Measurements from ENCODE around the gene PEA15. TPM values are rescaled to one million over a fixed set of nuclear protein-coding genes. Genes with fewer than 3 reads are reported as not detected.

The PEA15 gene
- total RNA-seq, 2 experiments from 2014 or later = 29.3 to 32.5 TPM

- Mint-ChIP-seq H3K36me3 (ENCODE audit: low read depth) (no peaks in the 10 kb centered on the region), H3K27me3 (peaks cover 5% of the 10 kb centered on the region), H3K4me3 (no peak overlapping the region), H3K4me1 (no peaks in the 10 kb centered on the region), H3K9me3 (no peaks in the 10 kb centered on the region), H3K27ac (no peak overlapping the region)
- POLR2A ChIA-PET = no interaction called here
- no peak for DNase-seq
- CTCF ChIA-PET = interaction anchor here (1.6 kb wide), 1 partner anchor 104 kb away, joined by 4 read pairs; no protein-coding TSS in a partner anchor
Observed at GRCh38 chr1:160188341-160188740, 16.8 kb upstream of the PEA15 start.

DNA sequence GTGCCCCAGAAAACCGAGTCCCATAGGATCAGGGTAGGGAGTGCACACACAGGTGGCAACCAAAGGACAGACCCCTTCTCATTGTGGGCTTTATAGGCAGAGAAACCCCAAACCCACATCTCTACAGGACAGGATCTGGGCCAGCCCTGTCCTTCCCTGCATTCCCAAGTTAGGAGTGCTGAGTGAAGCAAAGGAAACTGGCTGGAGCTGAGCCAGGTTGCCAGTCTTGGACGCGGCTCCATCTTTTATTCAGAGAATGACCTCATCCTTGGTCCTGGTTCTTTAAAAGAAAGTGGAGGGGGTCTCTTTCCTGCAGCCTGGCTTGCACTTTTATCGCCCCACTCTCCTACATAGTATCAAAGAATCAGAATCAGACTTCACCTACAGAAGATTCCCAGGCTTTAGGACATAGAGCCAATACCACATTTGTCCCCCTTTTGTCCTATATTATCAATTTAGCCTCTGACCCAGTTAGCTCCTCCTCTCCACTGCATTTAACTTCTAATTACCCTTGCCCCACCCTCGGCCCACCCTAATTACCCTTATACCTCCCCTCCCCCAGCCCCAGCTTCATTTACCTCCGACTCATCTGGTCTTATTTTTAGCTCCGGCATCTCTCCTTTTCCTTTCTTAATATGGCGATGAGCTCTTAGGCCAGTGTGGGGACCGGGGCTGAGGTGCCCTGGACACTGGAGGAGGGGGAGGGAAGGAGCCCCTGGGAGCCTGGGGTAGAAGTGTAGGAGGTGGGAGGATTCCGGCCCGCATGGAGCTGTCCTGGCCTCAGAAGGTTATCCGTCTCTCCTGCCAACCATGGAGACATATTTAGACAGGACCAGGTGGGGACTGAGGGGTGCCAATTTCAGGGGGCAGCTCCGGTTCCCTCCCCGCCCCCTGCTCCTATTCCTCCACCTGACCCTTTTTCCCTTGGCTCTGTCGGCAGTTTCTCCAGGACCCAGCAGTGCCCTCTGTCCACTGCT, 15.2 kb upstream of the PEA15 start, which contains the start of gene CASQ1:
Gene CASQ1 (plus strand): TSS at position 927 of the 977 bp plus-strand sequence. CDS start 177 bp downstream, outside the sequence.
- Mint-ChIP-seq H3K4me3 (no peak within 1 kb of the TSS), H3K4me1 (no peaks in the 10 kb centered on the region), H3K27ac (no peak within 1 kb of the TSS), H3K36me3 (ENCODE audit: low read depth) (no peaks in the 10 kb centered on the region), H3K9me3 (no peaks in the 10 kb centered on the region), H3K27me3 (peaks cover 4% of the 10 kb centered on the region)
- ChIA-PET CTCF (interaction anchor here (0.5 to 1.8 kb wide), 5 partner anchors 17 to 182 kb away, joined by 3 to 5 read pairs (median 3); no protein-coding TSS in a partner anchor), POLR2A (no interaction called here)
- DNase-seq = no peak

DNA sequence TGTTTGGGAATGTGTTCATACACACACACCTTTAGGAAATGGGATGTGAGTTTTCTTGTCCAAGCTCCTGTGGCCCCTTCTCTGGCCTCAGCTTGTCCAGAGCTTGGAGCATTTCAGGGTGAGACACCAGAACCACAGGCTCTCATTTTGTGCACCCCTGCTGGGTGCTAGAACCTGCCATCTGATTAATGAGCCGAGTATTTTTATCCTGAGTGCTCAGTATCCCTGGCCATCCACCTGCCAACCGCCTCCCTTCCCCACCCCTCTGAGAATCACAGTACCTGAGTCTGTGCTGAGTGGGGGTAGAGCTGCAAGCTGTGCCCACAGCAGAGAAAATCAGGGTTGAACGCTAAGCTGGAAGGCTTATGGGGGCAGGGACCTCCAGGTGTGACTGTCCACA, 13.4 kb upstream of the PEA15 start:
- no peak overlapping the region for H3K27ac Mint-ChIP-seq
- H3K4me3 Mint-ChIP-seq = no peak overlapping the region
- ChIA-PET CTCF (interaction anchor here (1.1 to 3.0 kb wide), 6 partner anchors 12 to 185 kb away, joined by 3 to 21 read pairs (median 7); no protein-coding TSS in a partner anchor), POLR2A (no interaction called here)
- H3K27me3 Mint-ChIP-seq = peaks cover 4% of the 10 kb centered on the region
- no peaks in the 10 kb centered on the region for H3K4me1 Mint-ChIP-seq
- no peaks in the 10 kb centered on the region for H3K9me3 Mint-ChIP-seq
- no peak for DNase-seq
- no peaks in the 10 kb centered on the region for H3K36me3 Mint-ChIP-seq (ENCODE audit: low read depth)

DNA sequence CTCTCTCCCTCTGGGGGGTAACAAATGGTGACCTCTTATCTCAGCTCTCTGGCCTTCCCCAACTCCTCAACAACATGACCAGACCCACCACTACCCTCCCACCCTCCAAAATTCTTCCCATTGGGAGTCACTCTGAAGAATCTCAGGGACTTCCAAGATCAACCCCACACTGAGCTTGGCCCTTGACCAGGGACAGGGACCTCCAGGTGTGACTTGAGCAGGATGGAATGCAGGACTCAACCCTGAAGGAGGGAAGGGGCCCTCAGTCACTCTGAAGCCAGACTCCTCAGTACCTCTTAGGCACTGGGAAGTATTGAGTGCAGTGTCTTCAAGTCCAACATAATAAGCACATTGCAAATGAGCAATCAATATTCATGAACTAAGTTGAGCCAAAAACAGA, 12.9 kb upstream of the PEA15 start:
- Mint-ChIP-seq H3K36me3 (ENCODE audit: low read depth) (no peaks in the 10 kb centered on the region), H3K4me3 (no peak overlapping the region), H3K9me3 (no peaks in the 10 kb centered on the region), H3K27me3 (peaks cover 4% of the 10 kb centered on the region), H3K4me1 (no peaks in the 10 kb centered on the region), H3K27ac (no peak overlapping the region)
- POLR2A ChIA-PET = no interaction called here
- CTCF ChIA-PET = interaction anchor here (1.1 to 3.0 kb wide), 8 partner anchors 11 to 184 kb away, joined by 3 to 21 read pairs (median 6); no protein-coding TSS in a partner anchor
- no peak for DNase-seq

DNA sequence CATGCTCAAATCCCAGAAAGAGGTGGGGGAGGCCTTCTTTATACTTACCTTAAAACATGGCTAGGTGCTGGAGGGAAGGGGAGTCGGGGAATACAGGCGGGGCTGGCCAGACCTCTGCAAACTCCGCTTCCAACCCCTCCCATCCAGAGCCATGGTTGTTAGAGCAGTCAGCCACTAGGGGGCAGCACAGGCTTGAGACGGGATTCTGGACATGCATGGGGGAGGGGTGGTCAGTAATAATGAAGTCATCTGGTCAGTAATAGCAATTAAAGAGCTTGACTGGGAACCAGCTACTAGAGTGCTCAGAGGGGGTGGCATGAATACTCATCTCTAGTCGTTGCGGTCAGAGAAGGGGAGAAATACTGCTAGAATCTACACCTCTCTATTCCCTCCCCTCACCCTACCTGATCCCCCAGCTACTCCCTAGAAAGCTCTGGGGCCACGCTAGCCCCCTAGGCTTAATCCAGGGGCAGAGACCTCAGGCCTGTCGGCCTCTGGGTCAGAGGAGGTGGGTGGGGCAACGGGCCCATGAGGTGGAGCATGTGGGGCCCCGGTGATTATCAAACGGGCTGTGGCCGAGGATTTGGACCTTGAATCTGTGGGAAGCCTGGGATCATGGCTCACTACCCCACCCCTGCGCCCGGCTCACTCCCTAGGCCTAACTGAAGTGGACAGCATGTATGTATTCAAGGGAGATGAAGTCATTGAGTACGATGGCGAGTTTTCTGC, 11.9 kb upstream of the PEA15 start:
- H3K4me3 Mint-ChIP-seq = no peak overlapping the region
- peaks cover 4% of the 10 kb centered on the region for H3K27me3 Mint-ChIP-seq
- no peaks in the 10 kb centered on the region for H3K36me3 Mint-ChIP-seq (ENCODE audit: low read depth)
- no peak overlapping the region for H3K27ac Mint-ChIP-seq
- DNase-seq = peak; percentile 85
- POLR2A ChIA-PET = no interaction called here
- CTCF ChIA-PET = interaction anchor here (0.6 to 3.0 kb wide), 21 partner anchors 8 to 187 kb away, joined by 3 to 21 read pairs (median 5); partner anchors contain the start of gene PEX19
- no peaks in the 10 kb centered on the region for H3K9me3 Mint-ChIP-seq
- H3K4me1 Mint-ChIP-seq = no peaks in the 10 kb centered on the region

DNA sequence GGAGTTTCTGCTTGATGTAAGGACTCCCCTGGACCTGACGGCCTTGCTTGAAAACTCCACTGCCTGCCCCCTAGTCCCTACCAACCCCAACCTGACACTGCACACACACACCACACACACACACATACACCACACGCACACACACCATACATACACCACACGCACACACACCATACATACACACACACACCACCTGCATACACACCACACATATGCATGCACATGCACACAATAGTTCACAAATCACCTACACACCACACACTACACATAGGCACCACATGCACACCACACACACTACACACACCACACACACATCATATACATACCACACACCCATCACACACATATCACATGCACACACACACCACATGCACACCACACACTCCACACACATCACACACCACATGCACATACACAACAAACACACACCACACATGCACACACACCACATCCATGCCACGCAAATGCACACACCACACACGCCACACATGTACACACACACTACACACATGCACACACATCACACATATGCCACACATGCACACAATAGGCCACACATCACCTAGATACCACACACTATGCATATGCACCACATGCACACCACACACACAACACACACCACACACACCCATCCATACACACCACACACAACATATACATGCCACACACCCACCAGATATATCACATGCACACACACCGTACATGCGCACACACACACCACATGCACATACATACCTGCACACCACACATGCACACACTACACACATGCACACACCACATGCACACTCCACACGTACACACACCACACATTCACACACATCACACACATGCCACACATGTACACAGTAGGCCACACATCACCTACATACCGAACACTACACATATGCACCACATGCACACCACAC, 11.1 kb upstream of the PEA15 start:
- no peaks in the 10 kb centered on the region for H3K36me3 Mint-ChIP-seq (ENCODE audit: low read depth)
- POLR2A ChIA-PET = no interaction called here

GRCh38 chr1:160194737-160195059, 10.5 kb upstream of the PEA15 start:
- POLR2A ChIA-PET = no interaction called here
- CTCF ChIA-PET = no interaction called here
- H3K27ac Mint-ChIP-seq = no peak overlapping the region
- H3K27me3 Mint-ChIP-seq = peaks cover 2% of the 10 kb centered on the region
- no peaks in the 10 kb centered on the region for H3K4me1 Mint-ChIP-seq
- no peaks in the 10 kb centered on the region for H3K36me3 Mint-ChIP-seq (ENCODE audit: low read depth)
- no peak for DNase-seq
- no peaks in the 10 kb centered on the region for H3K9me3 Mint-ChIP-seq
- no peak overlapping the region for H3K4me3 Mint-ChIP-seq

More for the DNA sequence above, 11.1 kb upstream of the PEA15 start:
- DNase-seq = no peak
- Mint-ChIP-seq H3K27me3 (peaks cover 4% of the 10 kb centered on the region), H3K27ac (no peak overlapping the region), H3K4me1 (no peaks in the 10 kb centered on the region), H3K9me3 (no peaks in the 10 kb centered on the region), H3K4me3 (no peak overlapping the region)
- CTCF ChIA-PET = interaction anchor here (0.6 to 3.0 kb wide), 20 partner anchors 7 to 186 kb away, joined by 3 to 21 read pairs (median 5); partner anchors contain the start of gene PEX19

- H3K9me3 Mint-ChIP-seq = no peaks in the 10 kb centered on the region
- DNase-seq = no peak
- no peaks in the 10 kb centered on the region for H3K4me1 Mint-ChIP-seq
- H3K36me3 Mint-ChIP-seq (ENCODE audit: low read depth) = no peaks in the 10 kb centered on the region
- CTCF ChIA-PET = interaction anchor here (0.6 to 1.4 kb wide), 6 partner anchors 8 to 117 kb away, joined by 3 to 6 read pairs (median 4); no protein-coding TSS in a partner anchor
- H3K27ac Mint-ChIP-seq = no peak overlapping the region
- POLR2A ChIA-PET = no interaction called here
- H3K27me3 Mint-ChIP-seq = peaks cover 2% of the 10 kb centered on the region
- no peak overlapping the region for H3K4me3 Mint-ChIP-seq
Observed at GRCh38 chr1:160196143-160196542, 9.0 kb upstream of the PEA15 start.

DNA sequence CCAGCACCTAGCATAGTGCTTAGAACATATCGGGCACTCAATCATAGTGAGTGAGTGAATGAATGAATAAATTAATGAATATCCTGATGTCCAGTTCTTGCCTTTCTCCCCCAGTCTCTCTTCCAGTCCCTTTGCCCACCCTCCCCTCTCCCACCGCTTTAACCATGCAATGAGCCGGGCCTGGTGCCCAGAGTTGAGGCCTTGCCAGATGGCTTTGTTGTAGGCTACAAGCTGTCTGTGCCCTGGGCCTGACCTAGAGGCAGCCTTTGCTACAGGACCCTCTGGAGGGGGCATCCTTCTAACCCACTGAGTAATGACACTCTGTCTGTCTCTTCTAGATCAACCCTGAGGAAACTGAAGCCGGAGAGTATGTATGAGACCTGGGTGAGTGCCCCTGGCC, 8.0 kb upstream of the PEA15 start:
- POLR2A ChIA-PET = no interaction called here

DNA sequence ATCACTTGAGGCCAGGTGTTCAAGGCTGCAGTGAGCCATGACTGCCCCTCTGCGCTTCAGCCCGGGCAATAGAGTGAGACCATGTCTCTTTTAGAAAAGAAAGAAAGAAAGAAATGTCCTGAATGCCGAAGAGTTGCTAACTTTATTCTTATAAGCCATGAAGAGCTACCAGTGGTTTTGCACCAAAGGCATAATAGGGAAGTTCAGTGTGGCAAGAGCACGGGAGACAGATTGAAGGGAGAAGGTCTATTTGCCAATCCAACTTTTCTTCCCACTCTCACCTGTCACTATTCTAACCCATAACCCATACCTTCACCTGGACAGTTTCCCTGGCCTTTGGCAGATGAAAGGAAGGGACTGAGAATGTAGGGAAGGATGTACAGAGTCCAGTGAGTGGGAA, 4.4 kb upstream of the PEA15 start:
- Mint-ChIP-seq H3K36me3 (ENCODE audit: low read depth) (no peaks in the 10 kb centered on the region), H3K9me3 (no peaks in the 10 kb centered on the region), H3K4me1 (peaks cover 13% of the 10 kb centered on the region), H3K4me3 (no peak overlapping the region), H3K27me3 (peaks cover 2% of the 10 kb centered on the region), H3K27ac (no peak overlapping the region)
- DNase-seq = no peak
- ChIA-PET CTCF (interaction anchor here (1.0 to 2.5 kb wide), 5 partner anchors 10 to 95 kb away, joined by 3 to 8 read pairs (median 3); partner anchors contain the start of gene DCAF8), POLR2A (no interaction called here)

More for the DNA sequence above, 8.0 kb upstream of the PEA15 start:
- CTCF ChIA-PET = no interaction called here
- H3K9me3 Mint-ChIP-seq = no peaks in the 10 kb centered on the region
- H3K27ac Mint-ChIP-seq = no peak overlapping the region
- H3K36me3 Mint-ChIP-seq (ENCODE audit: low read depth) = no peaks in the 10 kb centered on the region
- no peak for DNase-seq
- H3K4me1 Mint-ChIP-seq = no peaks in the 10 kb centered on the region
- no peak overlapping the region for H3K4me3 Mint-ChIP-seq
- peaks cover 2% of the 10 kb centered on the region for H3K27me3 Mint-ChIP-seq

DNA sequence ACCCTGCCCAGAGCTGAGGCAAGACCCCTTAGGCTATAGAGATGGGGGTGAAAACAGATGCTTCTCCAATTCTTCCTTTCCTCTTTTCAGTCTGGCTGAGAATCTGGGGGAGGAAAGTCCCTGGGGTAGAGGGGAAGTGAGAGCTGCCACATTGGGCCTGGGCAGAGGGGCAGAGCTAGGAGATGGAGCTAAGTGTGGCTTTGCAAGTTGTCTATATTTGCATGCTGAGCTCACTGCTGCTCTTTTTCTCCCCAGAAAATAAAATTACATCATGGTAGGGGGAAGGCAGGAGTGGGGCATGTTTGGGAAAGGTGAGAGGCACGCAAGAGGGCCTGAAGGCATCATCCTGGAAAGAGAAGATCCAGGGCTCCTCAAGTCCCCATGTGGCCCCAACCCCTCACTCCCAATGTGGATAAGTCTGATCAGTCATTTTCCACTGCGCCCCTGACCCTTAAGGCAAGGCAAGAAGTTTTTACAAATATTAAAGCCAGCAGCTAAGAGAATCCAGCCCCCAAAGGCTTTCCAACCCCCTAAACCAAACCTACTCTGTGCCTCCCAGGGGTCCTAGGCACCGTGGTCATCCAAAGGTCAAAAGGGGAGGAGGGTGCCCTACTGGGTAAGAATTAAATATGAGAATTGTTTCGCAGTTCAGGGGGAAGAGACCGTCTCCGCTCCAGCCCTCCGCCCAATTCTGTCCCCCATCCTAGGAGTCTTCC, 500 bp upstream of the PEA15 start:
- peaks cover 32% of the 10 kb centered on the region for H3K4me1 Mint-ChIP-seq
- ChIA-PET CTCF (interaction anchor here (1.4 to 3.1 kb wide), 3 partner anchors 9 to 86 kb away, joined by 6 to 19 read pairs (median 6); no protein-coding TSS in a partner anchor), POLR2A (interaction anchor here (0.6 kb wide), 1 partner anchor 58 kb away, joined by 6 read pairs; no protein-coding TSS in a partner anchor)
- peak overlapping the region; percentile 68 for H3K27ac Mint-ChIP-seq
- no peak for DNase-seq
- H3K9me3 Mint-ChIP-seq = no peaks in the 10 kb centered on the region
- peaks cover 3% of the 10 kb centered on the region for H3K36me3 Mint-ChIP-seq (ENCODE audit: low read depth)
- peak overlapping the region; percentile 86 for H3K4me3 Mint-ChIP-seq
- no peaks in the 10 kb centered on the region for H3K27me3 Mint-ChIP-seq

All from activated CD4-positive, alpha-beta T cell treated with anti-CD3 and anti-CD28 coated beads, Interleukin-2, amount 10 ng/mL, durations not matched to agents 7 days and 5 days (primary cell).